ENCODE data around the gene HJURP. TPM values are rescaled to one million over a fixed set of nuclear protein-coding genes. Genes with fewer than 3 reads are reported as not detected.

The HJURP gene
- total RNA-seq, 1 experiment from 2014 or later: 109 TPM

DNA sequence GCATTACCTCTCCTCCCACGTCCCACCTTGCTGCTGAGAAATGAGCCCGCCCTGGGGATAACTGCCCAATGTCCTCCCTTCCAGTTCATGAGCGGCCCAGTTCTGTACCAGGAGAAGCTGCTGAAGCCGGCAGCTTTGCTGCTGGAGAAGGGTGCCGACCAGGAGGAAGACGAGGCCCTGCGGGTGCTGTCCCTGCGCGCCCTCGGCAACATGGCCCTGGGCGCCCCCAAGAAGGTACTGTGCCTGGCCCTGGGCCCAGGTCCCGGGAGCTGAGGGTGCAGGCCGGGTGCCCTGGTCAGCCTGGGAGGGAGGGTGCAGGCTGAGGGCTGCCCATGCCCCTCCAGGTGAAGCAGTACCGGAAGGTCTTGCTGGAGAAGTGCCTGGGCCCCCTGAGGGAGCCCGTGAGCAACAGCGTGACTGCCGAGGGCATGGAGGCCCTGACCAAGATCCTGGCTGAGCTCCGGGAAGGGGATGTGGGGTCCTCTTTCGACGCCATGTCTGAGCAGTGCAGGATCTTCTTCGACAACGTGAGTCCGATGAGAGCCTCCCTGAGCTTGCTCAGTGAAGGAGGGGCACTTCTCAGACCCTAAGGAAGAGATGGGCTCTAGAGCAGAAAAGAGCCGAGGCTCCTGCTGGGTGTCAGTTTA, 25.7 kb downstream of the HJURP start:
- Histone ChIP-seq H2AFZ (no peak overlapping the region), H3K4me3 (no peak overlapping the region), H3K27ac (no peak overlapping the region), H3K27me3 (ENCODE audit: insufficient read depth, low read depth) (no peaks in the 10 kb centered on the region), H3K79me2 (ENCODE audit: low read depth) (no peaks in the 10 kb centered on the region), H3F3A (ENCODE audit: insufficient read depth, low read depth) (peaks cover 12% of the 10 kb centered on the region; the same call in 1 of the 2 replicates), H4K20me1 (ENCODE audit: insufficient read depth) (no peaks in the 10 kb centered on the region), H3K4me1 (replicated peaks; ENCODE audit: insufficient read depth) (no peaks in the 10 kb centered on the region), H3K4me2 (no peak overlapping the region), H3K9me3 (ENCODE audit: insufficient read depth, low read depth) (no peaks in the 10 kb centered on the region), H3K9me2 (ENCODE audit: insufficient read depth) (no peaks in the 10 kb centered on the region), H3K36me3 (ENCODE audit: low read depth) (no peaks in the 10 kb centered on the region)
- ChIA-PET POLR2A (ENCODE audit: unreplicated experiment) (no interaction called here), CTCF (no interaction called here)
- DNase-seq: no peak
- intact Hi-C loops (cut with micrococcal nuclease; ENCODE audit: unreplicated experiment): no loop called here
- TF ChIP-seq CTCF (conservative IDR thresholded peaks at IDR 0.05): no peak
- no peak for TF ChIP-seq EZH2 (IDR thresholded peaks at IDR 0.05; ENCODE audit: low read depth)
- no TSS peak for BruUV-seq (replicated peaks)

GRCh38 chr2:233824373-233824772, 30.0 kb downstream of the HJURP start:
- no peak overlapping the region for H2AFZ ChIP-seq
- no peaks in the 10 kb centered on the region for H3K79me2 ChIP-seq (ENCODE audit: low read depth)
- H3K9me2 ChIP-seq (ENCODE audit: insufficient read depth): no peaks in the 10 kb centered on the region
- ChIA-PET CTCF (no interaction called here), POLR2A (ENCODE audit: unreplicated experiment) (no interaction called here)
- H3K4me2 ChIP-seq: no peak overlapping the region
- H3K9me3 ChIP-seq (ENCODE audit: insufficient read depth, low read depth): no peaks in the 10 kb centered on the region
- H3K36me3 ChIP-seq (ENCODE audit: low read depth): no peaks in the 10 kb centered on the region
- H3K4me3 ChIP-seq: no peak overlapping the region
- no peaks in the 10 kb centered on the region for H3K4me1 ChIP-seq (replicated peaks; ENCODE audit: insufficient read depth)
- H3F3A ChIP-seq (ENCODE audit: insufficient read depth, low read depth): no peaks in the 10 kb centered on the region
- DNase-seq: no peak
- no peaks in the 10 kb centered on the region for H4K20me1 ChIP-seq (ENCODE audit: insufficient read depth)
- no peaks in the 10 kb centered on the region for H3K27me3 ChIP-seq (ENCODE audit: insufficient read depth, low read depth)
- BruUV-seq (replicated peaks): no TSS peak
- no peak overlapping the region for H3K27ac ChIP-seq
- intact Hi-C loops (cut with micrococcal nuclease; ENCODE audit: unreplicated experiment): no loop called here
- TF ChIP-seq CTCF (conservative IDR thresholded peaks at IDR 0.05): no peak
- no peak for TF ChIP-seq EZH2 (IDR thresholded peaks at IDR 0.05; ENCODE audit: low read depth)

DNA sequence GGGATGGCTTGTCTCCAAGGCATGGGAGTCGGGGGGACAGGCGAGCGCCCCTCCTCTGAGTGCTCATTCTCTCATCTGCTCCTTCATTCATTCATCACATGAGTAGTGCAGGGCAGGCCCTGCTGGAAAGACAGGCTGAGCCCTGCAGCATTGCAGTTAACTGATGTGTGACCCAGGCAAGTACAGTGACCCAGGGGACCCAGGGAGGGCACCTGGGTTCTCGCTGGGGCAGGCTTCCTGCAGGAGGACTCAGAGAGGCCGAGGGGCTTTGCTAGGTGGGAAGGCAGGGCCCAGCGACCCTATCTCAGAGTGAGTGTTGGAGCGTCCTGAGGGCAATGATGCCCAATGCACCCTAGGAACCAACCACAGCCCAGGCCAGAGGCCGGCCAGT, 30.6 kb downstream of the HJURP start:
- H3K27me3 ChIP-seq (ENCODE audit: insufficient read depth, low read depth): no peaks in the 10 kb centered on the region
- H3K4me1 ChIP-seq (replicated peaks; ENCODE audit: insufficient read depth): no peaks in the 10 kb centered on the region
- TF ChIP-seq EZH2 (IDR thresholded peaks at IDR 0.05; ENCODE audit: low read depth): no peak
- no peak for TF ChIP-seq CTCF (conservative IDR thresholded peaks at IDR 0.05)
- ChIA-PET POLR2A (ENCODE audit: unreplicated experiment) (no interaction called here), CTCF (no interaction called here)
- H3K79me2 ChIP-seq (ENCODE audit: low read depth): no peaks in the 10 kb centered on the region
- H3K4me3 ChIP-seq: no peak overlapping the region
- no peak overlapping the region for H3K4me2 ChIP-seq
- intact Hi-C loops (cut with micrococcal nuclease; ENCODE audit: unreplicated experiment): no loop called here
- no peak overlapping the region for H2AFZ ChIP-seq
- H4K20me1 ChIP-seq (ENCODE audit: insufficient read depth): no peaks in the 10 kb centered on the region
- no peaks in the 10 kb centered on the region for H3F3A ChIP-seq (ENCODE audit: insufficient read depth, low read depth)
- H3K36me3 ChIP-seq (ENCODE audit: low read depth): no peaks in the 10 kb centered on the region
- no peaks in the 10 kb centered on the region for H3K9me2 ChIP-seq (ENCODE audit: insufficient read depth)
- no peak overlapping the region for H3K27ac ChIP-seq
- H3K9me3 ChIP-seq (ENCODE audit: insufficient read depth, low read depth): no peaks in the 10 kb centered on the region
- DNase-seq: no peak
- BruUV-seq (replicated peaks): no TSS peak

All from PC-9 (cell line).